Cardiac septum (tissue), 1 donor: Measurements from ENCODE around the gene SLC66A2. TPM values are rescaled to one million over a fixed set of nuclear protein-coding genes. Genes with fewer than 3 reads are reported as not detected.
A peak's percentile ranks its signal among the peaks of the same experiment; 100 is the strongest.
"Not testable (repeated sequence)": the region's sequence is repeated elsewhere in the genome, so short reads cannot be mapped to it uniquely, and the experiment has no call there.

Source experiments
- DNase-seq: peaks from one replicate; pipeline ENCODE4 v3.0.0-alpha.2; 2020; ENCODE audit warnings: low spot score
- intact Hi-C: fragments of 100-400 bp; cut with DNase I; formaldehyde crosslinking; loops from one replicate; pipeline ENCODE4 v1.14.0; 2022
- total RNA-seq: library from RNA; stranded (reverse); fragmentation: NEBNext Ultra II Directional; extraction: Animal tissue kit (Norgen Biotek cat#: 25700); gene quantifications from one replicate; pipeline ENCODE4 v1.2.1, GENCODE V29; 2021
- donor health status: DM: no; HTN: no; CAD: no.

Gene SLC66A2
- total RNA-seq, 1 donor from 2014 or later = 23.5 TPM

DNA sequence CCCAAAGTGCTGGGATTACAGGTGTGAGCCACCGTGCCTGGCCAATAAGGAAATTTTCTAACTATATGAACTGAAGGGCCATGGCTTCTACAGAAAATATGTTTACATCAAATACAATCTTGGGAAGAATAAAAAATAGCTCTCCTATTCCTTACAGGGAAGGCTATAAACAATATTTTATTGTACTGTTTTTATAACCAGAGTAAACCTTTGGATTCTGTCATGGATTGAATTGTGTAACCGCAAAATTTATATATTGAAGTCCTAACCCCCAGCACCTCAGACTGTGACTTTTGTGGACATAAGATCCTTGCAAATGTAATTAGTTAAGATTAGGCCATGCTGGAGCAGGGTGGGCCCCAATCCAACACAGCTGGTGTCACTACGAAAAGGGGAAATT lies 21.3 kb upstream of the SLC66A2 start:
- no peak for DNase-seq
- intact Hi-C loops = no loop called here

DNA sequence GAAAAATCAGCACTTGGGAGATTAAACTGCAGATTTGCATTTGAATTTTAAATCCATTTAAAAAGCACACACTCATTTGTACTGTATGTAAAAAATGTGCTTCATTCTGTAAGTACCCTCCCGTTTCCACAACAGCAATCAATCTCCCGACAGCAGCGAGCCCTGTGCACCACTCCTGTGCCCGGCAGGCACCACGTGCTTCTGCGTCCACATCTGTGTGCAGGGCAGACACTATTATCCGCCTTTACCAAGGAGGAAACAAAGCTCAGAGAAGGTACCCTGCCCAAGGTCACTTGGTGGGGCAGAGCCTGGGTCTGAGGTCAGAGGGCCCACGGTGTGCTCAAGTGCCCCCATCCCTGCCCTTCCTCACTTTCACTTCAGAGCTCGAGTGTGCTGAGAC lies 20.5 kb upstream of the SLC66A2 start:
- intact Hi-C loops = no loop called here
- DNase-seq = no peak

DNA sequence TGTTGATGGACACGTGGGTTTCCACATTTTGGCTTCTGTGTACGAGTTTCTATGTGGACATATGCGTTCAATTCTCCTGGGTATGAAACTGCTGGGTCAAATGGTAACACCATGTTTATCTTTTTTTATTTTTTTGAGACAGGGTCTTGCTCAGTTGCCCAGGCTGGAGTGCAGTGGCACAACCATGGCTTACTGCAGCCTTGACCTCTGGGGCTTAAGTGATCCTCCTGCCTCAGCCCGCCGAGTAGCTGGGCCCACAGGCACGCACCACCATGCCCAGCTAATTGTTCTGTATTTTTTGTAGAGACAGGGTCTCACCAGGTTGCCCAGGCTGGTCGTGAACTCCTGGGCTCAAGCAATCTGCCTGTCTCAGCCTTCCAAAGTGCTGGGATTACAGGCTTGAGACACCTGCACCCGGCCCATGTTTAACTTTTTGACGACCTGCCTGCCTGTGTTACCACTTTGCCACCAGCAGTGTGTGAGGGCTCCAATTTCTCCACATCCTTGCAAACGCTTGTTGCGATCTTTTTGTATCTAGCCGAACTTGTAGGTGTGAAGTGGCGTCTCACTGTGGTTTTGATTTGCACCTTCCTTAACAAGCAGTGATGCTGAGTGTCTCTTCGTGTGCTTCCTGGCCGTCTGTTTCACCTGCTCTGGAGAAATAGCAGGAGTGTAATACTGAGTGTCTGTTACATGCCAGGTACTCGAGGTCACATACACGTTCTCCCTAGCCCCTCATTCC lies 19.9 kb upstream of the SLC66A2 start:
- no peak for DNase-seq
- intact Hi-C loops = no loop called here

DNA sequence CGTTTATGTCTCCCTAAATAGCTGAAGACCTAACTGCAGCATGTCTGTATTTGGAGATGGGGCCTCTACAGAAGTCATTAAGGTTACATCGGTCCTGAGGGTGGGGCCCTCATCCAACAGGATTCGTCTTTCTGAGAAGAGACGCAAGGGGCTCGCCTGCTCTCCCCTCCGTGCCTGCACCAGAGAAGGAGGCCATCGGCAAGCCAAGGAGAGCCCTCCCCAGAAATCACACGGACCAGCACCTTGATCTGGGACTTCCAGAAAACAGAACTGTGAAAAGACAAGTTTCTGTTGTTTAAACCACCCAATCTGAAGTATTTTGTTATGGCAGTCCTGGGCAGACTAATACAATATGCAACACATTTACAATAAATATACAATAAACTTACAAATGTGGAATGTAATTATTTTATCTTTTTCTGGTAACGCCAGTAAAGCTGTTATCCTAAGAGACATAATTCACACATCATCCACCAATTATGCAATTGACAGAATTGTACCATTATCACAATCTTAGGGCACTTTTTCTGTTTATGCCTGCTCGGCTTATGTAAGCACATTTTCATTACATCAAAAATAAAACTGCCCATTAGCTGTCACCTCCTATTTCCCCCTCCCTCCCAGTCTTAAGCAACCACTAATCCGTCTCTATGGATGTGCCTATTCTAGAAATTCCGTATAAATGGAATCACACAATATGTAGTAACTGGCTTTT lies 19.1 kb upstream of the SLC66A2 start:
- no peak for DNase-seq
- intact Hi-C loops = no loop called here

DNA sequence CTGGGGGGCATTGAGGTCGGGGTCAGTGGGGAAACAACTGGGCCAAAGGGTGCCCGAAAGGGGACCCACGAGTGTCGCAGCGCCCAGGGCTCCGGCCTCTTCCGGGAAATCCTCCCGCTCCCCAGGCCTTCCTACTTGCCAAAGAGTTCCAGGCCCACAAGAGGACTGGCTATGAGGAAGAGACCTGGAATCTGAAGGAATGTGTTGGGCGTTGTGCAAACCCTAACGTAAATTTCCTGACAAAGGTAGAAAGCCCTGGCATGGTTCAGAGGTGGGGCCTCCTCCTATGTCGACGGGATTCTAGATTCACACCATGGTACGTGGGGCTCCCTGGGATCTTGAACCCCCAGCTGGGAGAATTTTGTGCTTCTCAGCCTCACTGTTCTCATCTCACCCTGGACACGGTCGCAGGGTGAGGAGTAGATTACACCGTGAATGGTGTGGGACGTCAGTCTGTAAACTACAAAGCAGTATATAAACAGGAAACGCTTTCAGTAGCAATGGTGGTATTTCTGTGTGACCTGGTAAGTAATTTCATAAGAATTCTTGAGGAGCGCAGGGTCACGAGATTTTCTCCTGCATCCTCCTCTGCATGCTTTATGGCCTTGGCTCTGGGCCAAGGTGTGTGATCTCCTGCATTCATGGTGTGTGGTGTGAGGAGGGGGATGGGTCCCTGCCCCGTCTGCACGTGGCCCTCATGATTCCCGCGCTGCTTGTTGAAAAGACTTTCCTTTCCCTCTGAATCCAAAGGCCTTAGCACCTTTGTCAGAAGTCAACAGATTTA lies 13.9 kb upstream of the SLC66A2 start:
- intact Hi-C loops = no loop called here
- peak; percentile 69 for DNase-seq

DNA sequence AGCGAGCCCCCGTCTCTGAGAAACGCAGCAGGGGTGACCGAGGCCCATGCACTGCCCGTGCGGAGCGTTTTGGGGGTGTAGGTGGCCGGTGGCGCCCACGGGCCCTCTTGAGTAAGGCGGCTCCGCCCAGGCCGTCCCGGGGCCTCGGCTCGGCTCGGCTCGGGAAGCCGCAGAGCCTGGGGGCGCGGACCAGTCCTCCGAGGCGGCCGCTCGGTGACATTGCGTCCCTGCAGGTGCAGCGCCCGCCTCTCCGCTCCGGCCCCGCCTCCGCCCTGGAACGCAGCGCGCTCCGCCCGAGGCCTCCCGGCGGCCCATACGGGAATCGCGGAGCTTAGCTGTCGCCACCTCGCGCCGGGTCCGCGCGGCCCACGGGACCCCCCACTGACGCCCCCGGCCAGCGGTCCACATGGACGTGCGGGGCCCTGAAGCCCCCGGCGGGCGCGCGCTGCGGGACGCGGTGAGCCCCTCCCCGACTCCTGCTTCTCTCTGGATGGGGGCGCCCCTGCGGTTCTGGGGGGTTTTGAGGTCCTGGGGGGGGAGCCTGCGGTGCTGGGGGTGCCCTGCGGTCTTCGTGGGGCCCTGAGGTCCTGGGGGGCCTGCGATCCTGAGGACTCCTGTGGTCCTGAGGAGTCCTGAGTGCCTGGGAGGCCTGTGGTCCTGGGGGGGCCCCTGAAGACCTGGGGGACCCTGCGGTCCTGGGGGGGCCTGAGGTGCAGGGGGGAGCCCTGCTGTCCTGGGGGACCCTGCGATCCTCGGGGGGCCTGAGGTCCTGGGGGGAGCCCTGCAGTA lies 13.1 kb upstream of the SLC66A2 start, which contains the start of gene HSBP1L1:
HSBP1L1 (plus strand) TSS at position 314 of the 789 bp plus-strand sequence; CDS start at position 407, 93 bp downstream.
- peak; percentile 74 for DNase-seq
- intact Hi-C loops = no loop called here

DNA sequence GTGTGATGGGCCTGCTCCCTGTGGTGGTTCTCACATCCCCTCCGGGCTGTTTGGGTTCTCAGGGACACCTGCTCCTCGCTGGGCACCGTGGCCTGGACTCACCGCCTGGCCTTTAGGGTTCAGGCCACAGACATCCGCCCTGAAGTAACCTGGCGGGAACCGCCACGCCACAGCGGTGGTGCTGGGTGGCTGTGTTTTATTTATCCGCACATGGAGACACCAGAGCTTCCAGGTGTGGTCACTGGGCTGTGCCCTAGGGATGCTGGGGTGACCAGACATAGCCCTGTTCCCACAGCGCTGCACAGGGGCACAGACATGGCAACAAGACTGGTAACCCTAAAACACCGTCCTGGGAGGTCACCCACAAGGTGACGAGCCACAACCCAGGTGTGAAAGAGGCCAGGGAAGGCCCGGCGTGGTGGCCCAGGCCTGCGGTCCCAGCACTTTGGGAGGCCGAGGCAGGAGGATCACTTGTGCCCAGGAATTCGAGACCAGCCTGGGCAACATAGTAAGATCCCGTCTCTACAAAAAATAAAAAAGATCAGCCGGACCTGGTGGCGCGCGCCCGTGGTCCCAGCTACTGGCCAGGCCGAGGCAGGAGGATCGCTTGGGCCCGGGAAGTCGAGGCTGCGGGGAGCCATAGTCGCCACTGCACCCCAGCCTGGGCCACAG lies 12.3 kb upstream of the SLC66A2 start:
- peak; percentile 58 for DNase-seq
- intact Hi-C loops = no loop called here

DNA sequence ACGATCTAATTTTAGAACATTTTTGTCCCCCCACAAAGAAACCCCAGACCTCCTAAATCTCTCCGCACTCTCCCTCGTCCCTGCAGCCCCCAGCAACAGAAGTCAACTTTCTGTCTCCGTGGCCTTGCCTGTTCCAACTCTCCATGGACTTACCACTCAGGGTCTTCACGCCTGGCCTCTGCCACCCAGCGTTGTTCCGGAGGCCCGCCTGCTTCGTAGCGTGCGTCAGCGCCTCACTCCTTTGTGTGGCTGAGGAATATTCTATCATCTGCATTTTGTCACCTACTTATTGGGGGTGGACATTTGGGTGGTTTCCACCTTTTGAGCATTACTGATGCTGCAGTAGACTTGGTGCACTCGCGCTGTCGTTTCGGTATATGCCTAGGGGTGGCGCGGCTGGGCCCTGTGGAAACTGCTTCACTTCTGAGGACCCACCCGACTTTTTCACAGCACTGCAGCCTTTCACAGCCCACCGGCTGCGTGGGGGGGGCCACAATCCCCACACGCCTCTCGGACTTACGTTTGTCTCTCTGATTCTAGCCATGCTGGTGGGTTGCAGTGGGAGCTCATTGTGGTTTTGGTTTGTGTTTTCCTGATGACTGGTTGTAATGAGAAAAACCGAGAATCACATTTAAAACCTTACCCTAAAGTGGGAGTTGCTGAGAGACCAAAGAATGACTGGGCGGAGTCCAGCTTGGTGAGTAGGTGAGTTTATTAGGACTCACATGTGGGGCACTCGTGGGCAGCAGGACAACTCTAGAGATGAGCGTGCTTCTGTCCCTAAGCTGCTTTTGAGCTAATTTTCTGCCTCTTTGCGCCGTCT lies 11.6 kb upstream of the SLC66A2 start:
- intact Hi-C loops = no loop called here

DNA sequence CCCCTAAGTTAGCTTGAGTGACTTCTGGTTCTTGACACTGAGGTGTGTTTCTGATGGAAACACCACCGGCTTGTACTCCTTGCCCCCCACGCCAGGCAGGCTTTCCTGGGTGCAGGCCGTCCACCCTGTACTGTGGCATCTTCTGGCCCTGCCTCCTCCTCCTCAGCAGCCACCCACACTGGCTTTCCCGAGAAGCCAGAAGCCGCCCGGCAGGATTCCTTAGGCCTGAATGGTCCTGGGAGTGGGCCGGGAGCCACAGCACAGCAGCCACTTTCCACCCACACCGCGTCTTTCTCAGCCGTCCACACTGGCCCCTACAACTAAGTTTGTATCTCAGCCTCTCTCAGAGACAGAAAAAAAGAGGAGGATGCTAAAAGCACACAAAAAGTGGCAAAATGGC lies 10.9 kb upstream of the SLC66A2 start:
- DNase-seq = no peak
- intact Hi-C loops = no loop called here

More for the DNA sequence above, 11.6 kb upstream of the SLC66A2 start:
- no peak for DNase-seq

DNA sequence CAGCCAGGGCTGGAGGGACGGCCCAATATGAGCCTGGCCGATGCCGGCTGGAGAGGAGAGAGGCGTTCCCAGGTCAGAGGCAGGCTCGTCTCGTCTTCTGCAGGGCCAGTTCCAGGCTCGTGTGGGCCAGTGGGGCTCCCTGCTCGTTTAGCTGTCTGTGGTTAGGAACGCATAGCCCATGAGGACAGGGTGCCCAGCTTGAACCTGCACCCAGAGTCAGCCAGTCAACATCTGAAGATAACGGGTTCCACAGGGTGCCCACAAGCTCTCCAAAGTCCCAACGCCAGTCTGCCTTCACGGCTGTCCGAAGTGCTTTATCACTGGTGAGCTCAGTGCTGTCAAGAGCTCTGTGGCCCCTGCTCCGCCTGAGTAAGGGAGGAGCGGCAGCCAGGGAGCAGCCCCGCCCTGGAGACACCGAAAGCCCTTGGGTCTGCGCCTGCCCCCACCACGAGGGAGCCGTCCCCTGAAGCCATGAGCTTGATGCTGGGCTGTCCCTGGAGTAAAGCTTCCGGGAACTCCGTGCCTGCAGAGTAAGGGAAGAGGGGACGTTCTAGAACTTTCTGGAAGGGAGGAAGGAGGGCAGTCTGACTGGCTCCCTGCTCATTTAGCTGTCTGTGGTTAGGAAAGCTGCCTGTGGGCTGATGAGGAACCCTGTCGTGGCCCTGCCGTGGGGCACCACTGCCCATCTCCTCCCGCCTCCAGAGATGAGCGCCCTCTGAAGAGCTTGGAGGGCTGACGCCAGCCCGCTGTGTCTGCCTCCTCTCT lies 10.3 kb upstream of the SLC66A2 start:
- no peak for DNase-seq
- intact Hi-C loops = no loop called here

DNA sequence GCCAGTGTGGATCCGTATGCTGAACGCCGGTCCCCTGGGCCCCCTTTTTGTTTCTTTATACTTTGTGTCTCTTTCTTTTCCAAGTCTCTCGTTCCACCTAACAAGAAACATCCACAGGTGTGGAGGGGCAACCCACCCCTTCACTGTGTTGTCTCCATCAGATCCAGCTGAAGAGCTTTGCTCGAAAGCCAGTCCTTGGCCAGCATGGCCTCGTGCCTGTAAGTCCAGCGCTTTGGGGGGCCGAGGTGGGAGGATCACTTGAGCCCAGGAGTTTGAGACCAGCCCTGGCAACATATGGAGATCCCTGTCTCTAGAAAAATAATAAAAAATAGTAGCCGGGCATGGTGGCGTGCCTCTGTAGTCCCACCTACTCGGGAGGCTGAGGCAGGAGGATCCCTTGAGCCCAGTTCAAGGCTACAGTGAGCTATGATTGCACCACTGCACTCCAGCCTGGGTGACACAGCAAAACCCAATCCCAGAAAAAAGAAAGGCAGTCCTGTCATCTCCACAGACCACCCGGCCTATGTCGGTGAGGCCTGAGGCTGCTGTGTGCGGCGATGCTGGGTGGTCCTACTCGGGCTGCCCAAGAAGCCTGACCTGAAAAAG lies 9.6 kb upstream of the SLC66A2 start:
- no peak for DNase-seq

DNA sequence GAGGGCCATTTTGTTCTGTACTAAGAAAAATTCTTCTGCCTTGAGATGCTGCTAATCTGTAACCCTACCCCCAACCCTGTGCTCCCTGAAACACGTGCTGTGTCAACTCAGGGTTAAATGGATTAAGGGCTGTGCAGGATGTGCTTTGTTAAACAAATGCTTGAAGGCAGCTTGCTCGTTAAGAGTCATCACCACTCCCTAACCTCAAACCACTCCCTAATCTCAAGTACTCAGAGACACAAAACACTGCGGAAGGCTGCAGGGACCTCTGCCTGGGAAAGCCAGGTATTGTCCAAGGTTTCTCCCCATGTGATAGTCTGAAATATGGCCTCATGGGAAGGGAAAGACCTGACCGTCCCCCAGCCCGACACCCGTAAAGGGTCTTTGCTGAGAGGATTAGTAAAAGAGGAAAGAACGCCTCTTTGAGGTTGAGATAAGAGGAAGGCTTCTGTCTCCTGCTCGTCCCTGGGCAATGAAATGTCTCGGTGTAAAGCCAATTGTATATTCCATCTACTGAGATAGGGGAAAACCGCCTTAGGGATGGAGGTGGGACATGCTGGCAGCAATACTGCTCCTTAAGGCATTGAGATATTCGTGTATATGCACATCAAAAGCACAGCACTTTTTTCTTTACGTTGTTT lies 8.8 kb upstream of the SLC66A2 start:
- DNase-seq, intact Hi-C loops: not testable (repeated sequence)

More for the DNA sequence above, 9.6 kb upstream of the SLC66A2 start:
- intact Hi-C loops = no loop called here

DNA sequence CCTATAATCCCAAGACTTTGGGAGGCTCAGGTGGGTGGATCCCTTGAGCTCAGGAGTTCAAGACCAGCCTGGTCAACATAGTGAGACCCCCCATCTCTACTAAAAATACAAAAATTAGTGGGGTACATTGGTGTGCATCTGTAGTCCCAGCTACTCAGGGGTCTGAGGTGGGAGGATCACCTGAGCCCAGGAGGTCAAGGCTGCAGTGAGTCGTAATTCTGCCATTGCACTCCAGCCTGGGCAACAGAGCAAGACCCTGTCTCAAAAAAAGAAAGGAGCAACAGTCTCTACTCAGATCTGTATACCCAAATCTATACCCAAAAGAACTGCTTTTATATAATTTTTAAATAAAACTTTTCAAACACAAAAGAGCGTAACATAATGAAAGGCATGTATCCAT lies 7.5 kb upstream of the SLC66A2 start:
- DNase-seq = no peak
- intact Hi-C loops = no loop called here

DNA sequence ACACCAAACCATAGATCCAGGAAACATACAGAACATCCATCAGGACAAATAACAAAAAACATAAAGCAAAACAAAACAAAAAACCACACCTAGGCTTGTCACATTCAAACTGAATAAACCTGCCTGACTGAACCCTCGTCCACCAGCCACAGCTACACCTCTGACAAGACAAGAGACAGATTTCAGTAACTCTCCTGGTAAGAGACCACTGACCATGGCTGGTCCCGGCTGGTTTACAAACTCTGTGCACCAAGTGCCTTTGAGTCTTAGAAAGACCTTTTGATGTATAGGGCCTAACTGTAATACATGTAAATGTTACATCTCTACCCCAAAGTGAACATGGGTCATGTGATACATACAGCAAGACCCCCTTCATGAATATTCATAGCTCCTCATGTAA lies 4.8 kb upstream of the SLC66A2 start:
- intact Hi-C loops = no loop called here
- no peak for DNase-seq

DNA sequence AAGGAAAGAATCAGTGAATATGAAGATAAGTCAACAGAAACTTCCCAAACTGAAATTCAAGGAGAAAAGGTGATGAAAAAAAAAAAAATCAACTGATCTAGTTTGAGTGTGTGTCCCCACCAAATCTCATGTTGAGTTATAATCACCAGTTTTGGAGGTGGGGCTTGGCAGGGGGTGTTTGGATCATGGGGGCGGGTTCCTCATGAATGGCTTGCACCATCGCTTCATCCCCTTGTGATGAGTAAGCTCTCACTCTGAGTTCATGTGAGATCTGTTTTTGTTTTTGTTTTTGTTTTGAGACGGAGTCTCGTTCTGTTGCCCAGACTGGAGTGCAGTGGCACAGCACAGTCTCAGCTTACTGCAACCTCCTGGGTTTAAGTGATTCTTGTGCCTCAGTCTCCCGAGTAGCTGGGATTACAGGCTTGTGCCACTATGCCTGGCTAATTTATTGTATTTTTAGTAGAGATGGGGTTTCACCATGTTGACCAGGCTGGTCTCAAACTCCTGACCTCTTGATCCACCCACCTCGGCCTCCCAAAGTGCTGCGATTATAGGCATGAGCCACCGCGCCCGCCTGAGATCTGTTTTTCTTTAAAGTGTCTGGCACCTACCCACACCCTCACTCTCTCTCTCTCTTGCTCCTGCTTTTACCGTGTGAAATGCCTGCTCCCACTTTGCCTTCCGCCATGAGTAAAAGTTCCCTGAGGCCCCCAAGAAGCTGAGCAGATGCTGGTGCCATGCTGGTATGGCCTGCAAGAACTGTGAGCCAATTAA lies 4.0 kb upstream of the SLC66A2 start:
- peak; percentile 43 for DNase-seq
- intact Hi-C loops = no loop called here

DNA sequence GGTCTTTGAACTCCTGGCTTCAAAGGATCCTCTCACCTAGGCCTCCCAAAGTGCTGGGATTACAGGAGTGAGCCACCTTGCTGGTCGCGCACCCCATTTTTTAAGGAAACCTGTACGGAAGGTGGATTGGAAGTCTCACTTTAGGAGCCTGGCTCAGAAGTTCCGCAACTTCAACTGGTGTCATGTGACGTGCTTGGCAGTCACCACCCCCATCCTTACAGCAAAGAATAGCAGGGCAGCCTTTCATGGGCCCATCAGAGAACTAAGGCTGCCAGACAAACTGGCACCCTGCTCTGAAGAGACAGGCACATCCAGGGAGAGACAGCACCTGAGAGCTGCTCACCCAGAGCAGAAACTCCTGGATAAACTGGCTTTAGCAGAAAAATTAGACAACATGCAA lies 3.3 kb upstream of the SLC66A2 start:
- intact Hi-C loops = loop anchor here (5.0 kb wide), 1 partner anchor 78 kb away; the partner anchor contains the start of gene RBFA
- DNase-seq = peak; percentile 72
